Measurements from ENCODE around the gene MAEL.

The MAEL gene

GRCh38 chr1:167065471-167065870, 76.4 kb downstream of the MAEL start:
- TF ChIP-seq ZNF670 (tag by site-specific recombination; IDR thresholded peaks at IDR 0.05; ENCODE audit: low read depth) (no peak), ZNF449 (tag by site-specific recombination; IDR thresholded peaks at IDR 0.05) (0 out of 2 replicates have a peak, but pooled peaks have one; percentile 18)
- Histone ChIP-seq H3K36me3 (ENCODE audit: control insufficient read depth in 2 of 2, insufficient read depth in 1 of 2, low read length in 2 of 2) (no peaks in the 10 kb centered on the region), H3K4me3 (ENCODE audit: low read depth, low read length) (no peak overlapping the region), H3K9me3 (ENCODE audit: control insufficient read depth, insufficient read depth, low read depth, low read length) (no peaks in the 10 kb centered on the region), H3K27ac (ENCODE audit: extremely low read depth, low read depth, low read length) (no peak overlapping the region), H3K4me1 (ENCODE audit: control insufficient read depth, insufficient read depth, low read length) (no peaks in the 10 kb centered on the region)
- POLR2A ChIA-PET: interaction anchor here (2.2 kb wide), 1 partner anchor 155 kb away, joined by 7 read pairs; the partner anchor contains the start of gene POU2F1
- CTCF ChIA-PET: interaction anchor here (0.6 to 2.0 kb wide), 7 partner anchors 110 to 469 kb away, joined by 3 to 22 read pairs (median 5); partner anchors contain the start of gene POU2F1

- CTCF ChIA-PET: interaction anchor here (0.5 to 2.0 kb wide), 41 partner anchors 9 to 1419 kb away, joined by 3 to 22 read pairs (median 3); partner anchors contain the start of gene POU2F1
- Histone ChIP-seq H3K27ac (ENCODE audit: extremely low read depth, low read depth, low read length) (no peak overlapping the region), H3K4me1 (ENCODE audit: control insufficient read depth, insufficient read depth, low read length) (no peaks in the 10 kb centered on the region), H3K36me3 (ENCODE audit: control insufficient read depth in 2 of 2, insufficient read depth in 1 of 2, low read length in 2 of 2) (no peaks in the 10 kb centered on the region), H3K4me3 (ENCODE audit: low read depth, low read length) (peak overlapping the region; percentile 18), H3K9me3 (ENCODE audit: control insufficient read depth, insufficient read depth, low read depth, low read length) (no peaks in the 10 kb centered on the region)
- POLR2A ChIA-PET: interaction anchor here (1.3 kb wide), 1 partner anchor 154 kb away, joined by 7 read pairs; the partner anchor contains the start of gene POU2F1
- TF ChIP-seq KLF1 (tag by site-specific recombination; IDR thresholded peaks at IDR 0.05) (no peak), ZNF148 (tag by site-specific recombination; IDR thresholded peaks at IDR 0.05; ENCODE audit: borderline replicate concordance) (no peak), ZNF555 (tag by site-specific recombination; conservative IDR thresholded peaks at IDR 0.05) (no peak), ZBTB11 (tag by site-specific recombination; conservative IDR thresholded peaks at IDR 0.05; ENCODE audit: low read depth) (no peak), ZNF664 (tag by site-specific recombination; IDR thresholded peaks at IDR 0.05) (0 out of 2 replicates have a peak, but pooled peaks have one; percentile 36), CTCF (tag by site-specific recombination; IDR thresholded peaks at IDR 0.05) (peak; percentile 85), ZNF335 (tag by site-specific recombination; conservative IDR thresholded peaks at IDR 0.05) (peak; percentile 51), ZBTB8A (tag by site-specific recombination; IDR thresholded peaks at IDR 0.05) (peak; percentile 67), ZNF341 (tag by site-specific recombination; IDR thresholded peaks at IDR 0.05; ENCODE audit: low read depth) (0 out of 2 replicates have a peak, but pooled peaks have one; percentile 9), TCF7L2 (IDR thresholded peaks at IDR 0.05; ENCODE audit: borderline replicate concordance, low read depth, low read length) (no peak), ZNF501 (tag by site-specific recombination; IDR thresholded peaks at IDR 0.05) (peak; percentile 66), PATZ1 (tag by site-specific recombination; IDR thresholded peaks at IDR 0.05) (peak; percentile 34; the same call in 1 of the 2 replicates), SP7 (tag by site-specific recombination; IDR thresholded peaks at IDR 0.05) (peak; percentile 38; the same call in 1 of the 2 replicates), ZBTB10 (tag by site-specific recombination; IDR thresholded peaks at IDR 0.05) (0 out of 2 replicates have a peak, but pooled peaks have one; percentile 39), ZNF654 (tag by site-specific recombination; IDR thresholded peaks at IDR 0.05; ENCODE audit: low read depth) (peak; percentile 88)
Observed at GRCh38 chr1:167066333-167067122, 77.4 kb downstream of the MAEL start.

All from HEK293 (cell line).